Tibial nerve (tissue), 3 donors: Measurements from ENCODE around the gene CYP26B1.

ENCODE experiments used
- POLR2A ChIP-seq, 2 donors: fragments of 450-650 bp; IDR thresholded peaks; one replicate each; pipeline ENCODE4 v1.6.1; 2017; ENCODE audit warnings: antibody characterized with exemption in 2 of 2, mild to moderate bottlenecking in 2 of 2, moderate library complexity in 2 of 2
- TF ChIP-seq, protein P1 (sequence below), 5 experiments: fragments of 200-600 bp in 3 of 5; fragments of 450-650 bp in 2 of 5; sonication (generic) in 3 of 5; IDR thresholded peaks; one replicate each; pipeline ENCODE4 v1.5.1; 2016 to 2019; ENCODE audit warnings: antibody characterized with exemption in 5 of 5, mild to moderate bottlenecking in 3 of 5, moderate library complexity in 2 of 5

DNA sequence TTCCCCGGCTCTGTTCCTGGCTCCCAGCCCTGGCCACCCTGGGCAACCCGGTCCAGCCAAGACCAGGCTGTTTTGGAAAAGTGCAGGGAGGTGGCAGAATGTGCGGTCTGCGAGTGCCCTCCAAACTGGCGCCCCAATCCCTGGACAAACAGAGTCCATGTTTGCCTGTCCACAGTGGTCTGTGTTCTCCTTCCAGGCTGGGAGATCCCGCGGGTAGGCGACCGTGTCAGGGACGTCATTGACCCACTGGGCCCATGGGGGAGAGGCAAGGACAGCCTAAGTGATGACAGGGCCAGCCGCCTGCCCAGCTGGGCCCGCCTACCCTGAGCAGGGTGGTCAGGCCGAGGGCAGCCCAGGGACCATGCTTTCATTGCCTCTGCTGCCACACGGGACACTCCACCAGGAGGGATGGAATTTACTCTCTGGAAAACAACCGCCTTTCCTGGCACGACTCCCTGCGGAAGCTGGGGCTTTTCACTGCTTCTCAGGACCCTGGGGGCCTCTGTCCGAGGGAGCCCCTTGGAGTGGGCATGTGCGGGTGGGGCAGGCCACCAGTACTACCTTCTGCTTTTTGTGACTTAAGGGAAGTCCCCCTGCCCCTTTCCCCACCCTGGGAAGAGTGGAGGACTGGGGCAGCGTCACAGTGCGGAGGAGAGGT lies 20.1 kb downstream of the CYP26B1 start:
- no peak for TF ChIP-seq POLR2A (IDR thresholded peaks at IDR 0.05)
- TF ChIP-seq, protein P1, sequence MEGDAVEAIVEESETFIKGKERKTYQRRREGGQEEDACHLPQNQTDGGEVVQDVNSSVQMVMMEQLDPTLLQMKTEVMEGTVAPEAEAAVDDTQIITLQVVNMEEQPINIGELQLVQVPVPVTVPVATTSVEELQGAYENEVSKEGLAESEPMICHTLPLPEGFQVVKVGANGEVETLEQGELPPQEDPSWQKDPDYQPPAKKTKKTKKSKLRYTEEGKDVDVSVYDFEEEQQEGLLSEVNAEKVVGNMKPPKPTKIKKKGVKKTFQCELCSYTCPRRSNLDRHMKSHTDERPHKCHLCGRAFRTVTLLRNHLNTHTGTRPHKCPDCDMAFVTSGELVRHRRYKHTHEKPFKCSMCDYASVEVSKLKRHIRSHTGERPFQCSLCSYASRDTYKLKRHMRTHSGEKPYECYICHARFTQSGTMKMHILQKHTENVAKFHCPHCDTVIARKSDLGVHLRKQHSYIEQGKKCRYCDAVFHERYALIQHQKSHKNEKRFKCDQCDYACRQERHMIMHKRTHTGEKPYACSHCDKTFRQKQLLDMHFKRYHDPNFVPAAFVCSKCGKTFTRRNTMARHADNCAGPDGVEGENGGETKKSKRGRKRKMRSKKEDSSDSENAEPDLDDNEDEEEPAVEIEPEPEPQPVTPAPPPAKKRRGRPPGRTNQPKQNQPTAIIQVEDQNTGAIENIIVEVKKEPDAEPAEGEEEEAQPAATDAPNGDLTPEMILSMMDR (IDR thresholded peaks at IDR 0.05) = no peak
